C4-2B (cell line): ENCODE measurements around the gene MNAT1.

ENCODE experiments used
- H3K27ac ChIP-seq: fragments of 450-650 bp; 2 replicates; pipeline ENCODE4 v1.5.1; 2017
- ZFX ChIP-seq: fragments of 450-650 bp; IDR thresholded peaks from 2 replicates; pipeline ENCODE4 v1.6.1; 2017
- TF ChIP-seq, protein P1 (sequence below): fragments of 450-650 bp; conservative IDR thresholded peaks from 2 replicates; pipeline ENCODE4 v1.5.1; 2017; ENCODE audit warnings: mild to moderate bottlenecking

The MNAT1 gene

DNA sequence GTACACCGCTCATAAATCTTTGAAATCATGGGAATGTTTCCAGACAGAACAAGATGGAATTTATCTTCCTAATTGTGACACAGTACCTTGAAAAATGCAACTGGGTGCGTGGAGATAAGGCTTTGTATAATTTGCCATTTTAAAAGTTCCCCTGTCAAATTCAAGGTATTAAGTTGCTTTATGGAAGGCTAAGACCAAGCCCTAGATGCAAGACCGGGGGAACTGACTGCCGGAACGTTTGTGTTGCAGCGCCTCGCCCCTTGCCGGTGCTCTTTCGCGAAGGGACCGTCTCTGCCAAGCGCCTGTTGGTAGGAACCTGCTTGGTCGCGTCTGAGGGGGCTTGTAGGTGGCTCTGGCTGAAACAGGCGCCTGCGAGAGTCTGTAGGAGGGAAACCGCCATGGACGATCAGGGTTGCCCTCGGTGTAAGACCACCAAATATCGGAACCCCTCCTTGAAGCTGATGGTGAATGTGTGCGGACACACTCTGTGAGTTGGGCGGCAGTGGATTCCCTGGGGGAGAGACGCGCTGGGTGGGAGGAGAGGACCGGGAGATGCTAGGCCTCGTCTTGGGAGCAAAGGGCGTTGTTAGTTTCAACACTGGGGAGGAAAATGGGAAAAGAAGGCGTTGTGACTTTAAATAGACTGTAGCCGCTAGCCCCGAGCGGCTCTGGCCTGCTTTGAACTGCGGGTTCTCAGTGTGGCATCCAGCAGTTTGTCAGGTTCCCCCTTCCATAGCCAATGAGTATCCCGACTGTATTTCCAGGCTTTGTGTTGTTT lies at the start of gene MNAT1:
Gene MNAT1 (plus strand): TSS at position 297 of the 778 bp plus-strand sequence. CDS start 102 bp downstream, at position 399.
- H3K27ac ChIP-seq = peak within 1 kb of the TSS; percentile 69
- TF ChIP-seq ZFX = peak; percentile 79
- TF ChIP-seq, protein P1, sequence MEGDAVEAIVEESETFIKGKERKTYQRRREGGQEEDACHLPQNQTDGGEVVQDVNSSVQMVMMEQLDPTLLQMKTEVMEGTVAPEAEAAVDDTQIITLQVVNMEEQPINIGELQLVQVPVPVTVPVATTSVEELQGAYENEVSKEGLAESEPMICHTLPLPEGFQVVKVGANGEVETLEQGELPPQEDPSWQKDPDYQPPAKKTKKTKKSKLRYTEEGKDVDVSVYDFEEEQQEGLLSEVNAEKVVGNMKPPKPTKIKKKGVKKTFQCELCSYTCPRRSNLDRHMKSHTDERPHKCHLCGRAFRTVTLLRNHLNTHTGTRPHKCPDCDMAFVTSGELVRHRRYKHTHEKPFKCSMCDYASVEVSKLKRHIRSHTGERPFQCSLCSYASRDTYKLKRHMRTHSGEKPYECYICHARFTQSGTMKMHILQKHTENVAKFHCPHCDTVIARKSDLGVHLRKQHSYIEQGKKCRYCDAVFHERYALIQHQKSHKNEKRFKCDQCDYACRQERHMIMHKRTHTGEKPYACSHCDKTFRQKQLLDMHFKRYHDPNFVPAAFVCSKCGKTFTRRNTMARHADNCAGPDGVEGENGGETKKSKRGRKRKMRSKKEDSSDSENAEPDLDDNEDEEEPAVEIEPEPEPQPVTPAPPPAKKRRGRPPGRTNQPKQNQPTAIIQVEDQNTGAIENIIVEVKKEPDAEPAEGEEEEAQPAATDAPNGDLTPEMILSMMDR = no peak

DNA sequence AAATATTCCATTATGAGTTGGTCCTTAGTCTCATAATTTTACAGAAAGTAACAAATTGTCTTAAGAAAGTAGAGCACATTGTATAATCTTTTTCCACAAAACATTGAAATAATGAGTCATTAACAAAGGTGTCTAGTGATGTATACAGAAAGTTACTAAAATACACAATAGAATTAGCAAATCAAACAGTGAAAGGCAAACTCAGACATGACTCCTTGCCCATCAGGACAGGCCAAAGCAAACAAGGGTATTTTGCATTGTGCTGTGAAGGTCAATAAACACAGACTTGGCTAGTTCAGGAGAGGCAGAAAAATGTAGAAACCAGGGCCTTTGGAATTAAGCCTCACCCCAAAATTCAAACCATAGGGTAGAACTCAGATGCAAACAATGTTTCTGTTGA lies 47.7 kb upstream of the MNAT1 start:
- H3K27ac ChIP-seq = no peak overlapping the region
- TF ChIP-seq ZFX = no peak
- TF ChIP-seq, protein P1 = no peak

DNA sequence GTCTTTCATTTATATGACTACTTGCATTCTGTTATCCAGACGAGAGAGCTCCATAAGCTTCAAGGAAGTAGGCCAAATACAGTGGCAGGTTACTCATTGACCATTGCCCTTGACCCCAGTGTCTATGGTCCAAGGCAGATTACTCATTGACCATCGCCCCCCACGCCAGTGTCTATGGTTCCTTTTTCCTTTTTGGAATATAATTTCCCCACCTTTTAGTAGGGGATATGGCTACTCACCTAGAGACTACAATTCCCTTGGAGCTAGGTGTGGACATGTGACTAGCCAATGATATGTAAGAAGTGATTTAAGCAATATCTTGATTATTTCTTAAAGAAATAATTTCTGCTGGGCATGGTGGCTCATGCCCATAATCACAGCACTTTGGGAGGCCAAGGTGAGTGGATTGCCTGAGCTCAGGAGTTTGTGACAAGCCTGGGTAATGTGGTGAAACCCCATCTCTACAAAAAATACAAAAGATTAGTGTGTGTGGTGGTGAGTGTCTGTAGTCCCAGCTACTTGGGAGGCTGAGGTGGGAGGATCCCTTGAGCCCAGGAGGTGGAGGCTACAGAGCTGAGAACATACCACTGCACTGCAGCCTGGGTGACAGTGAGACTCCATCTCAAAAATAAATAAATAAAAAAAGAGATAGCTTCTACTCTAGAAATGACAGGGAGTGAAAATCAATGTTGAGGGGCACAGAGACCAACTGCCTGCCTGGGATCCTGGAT lies 43.0 kb upstream of the MNAT1 start:
- TF ChIP-seq, protein P1 = no peak
- no peak for TF ChIP-seq ZFX
- no peak overlapping the region for H3K27ac ChIP-seq

DNA sequence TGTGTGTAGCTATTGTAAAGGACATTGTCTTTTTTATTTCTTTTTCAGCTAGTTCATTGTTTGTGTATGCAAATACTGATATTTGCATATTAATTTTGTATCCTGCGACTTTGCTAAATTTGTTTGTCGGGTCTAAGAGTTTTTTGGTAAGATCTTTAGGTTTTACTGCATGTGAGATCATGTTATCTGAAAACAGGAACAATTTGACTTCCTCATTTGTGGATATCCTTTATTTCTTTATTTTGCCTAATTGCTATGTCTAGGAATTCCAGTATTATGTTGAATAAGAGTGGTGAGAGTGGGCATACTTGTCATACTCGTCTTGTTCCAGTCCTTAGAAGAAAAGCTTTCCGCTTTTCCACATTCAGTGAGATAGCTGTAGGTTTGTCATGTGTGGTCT lies 39.2 kb upstream of the MNAT1 start:
- H3K27ac ChIP-seq = no peak overlapping the region
- TF ChIP-seq ZFX = no peak
- TF ChIP-seq, protein P1 = no peak

DNA sequence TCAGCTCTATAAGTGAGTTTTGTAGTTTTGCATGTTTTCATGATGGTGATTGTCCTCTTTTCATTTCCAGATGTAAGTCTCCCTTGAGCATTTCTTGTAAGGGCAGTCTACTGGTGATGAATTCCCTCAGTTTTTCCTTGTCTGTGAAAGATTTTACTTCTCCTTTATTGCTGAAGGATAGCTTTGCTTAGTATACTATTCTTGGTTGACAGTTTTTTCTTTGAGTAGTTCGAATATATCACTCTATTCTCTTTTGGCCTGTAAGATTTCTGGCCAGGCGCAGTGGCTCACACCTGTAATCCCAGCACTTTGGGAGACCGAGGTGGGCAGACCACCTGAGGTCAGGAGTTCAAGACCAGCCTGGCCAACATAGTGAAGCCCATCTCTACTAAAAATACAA lies 34.0 kb upstream of the MNAT1 start:
- H3K27ac ChIP-seq = no peak overlapping the region
- TF ChIP-seq ZFX = no peak
- TF ChIP-seq, protein P1 = no peak

DNA sequence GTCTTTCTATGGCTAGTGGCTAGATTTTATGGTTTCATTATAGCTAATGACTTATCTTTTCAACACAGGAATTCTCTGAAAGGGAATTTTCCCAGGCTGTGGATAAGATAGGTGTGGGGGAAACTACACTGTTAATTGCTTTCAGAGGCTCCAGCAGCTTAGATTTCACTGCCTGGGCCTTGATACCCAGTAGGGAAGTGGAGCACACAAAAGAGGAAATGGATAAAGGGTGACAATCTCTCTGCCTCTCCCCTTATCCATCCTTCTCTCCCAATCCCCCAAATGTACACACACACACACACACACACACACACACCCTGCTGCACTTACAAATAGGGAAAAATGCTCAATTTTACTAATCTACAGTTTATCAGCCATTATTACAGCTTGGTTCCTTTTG lies 29.5 kb upstream of the MNAT1 start:
- TF ChIP-seq, protein P1 = no peak
- no peak for TF ChIP-seq ZFX
- H3K27ac ChIP-seq = no peak overlapping the region

DNA sequence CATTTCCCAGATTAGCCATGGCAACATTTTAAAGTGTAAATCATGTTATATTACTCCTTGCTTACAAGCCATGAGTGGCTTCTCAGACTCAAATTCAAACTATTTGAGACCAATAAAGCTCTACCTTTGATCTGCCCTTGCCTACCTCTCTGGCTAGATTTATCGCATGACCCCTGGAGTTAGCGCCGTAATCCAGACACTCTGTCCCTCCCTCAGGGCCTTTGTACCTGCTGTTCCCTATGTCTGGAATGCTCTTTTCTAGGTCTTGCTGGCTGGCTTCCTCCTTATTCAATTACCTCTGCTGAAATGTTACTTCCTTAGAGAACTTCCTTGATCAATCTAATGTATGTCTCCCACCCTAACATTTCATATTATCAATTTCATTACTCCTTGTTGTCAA lies 26.7 kb upstream of the MNAT1 start:
- no peak overlapping the region for H3K27ac ChIP-seq
- TF ChIP-seq, protein P1 = no peak
- no peak for TF ChIP-seq ZFX
